Naive thymus-derived CD8-positive, alpha-beta T cell (primary cell): ENCODE results near the gene ATP9A. TPM values are rescaled to one million over a fixed set of nuclear protein-coding genes. Genes with fewer than 3 reads are reported as not detected.
"Not testable (repeated sequence)": the region's sequence is repeated elsewhere in the genome, so short reads cannot be mapped to it uniquely, and the experiment has no call there.

Experiments used
- ATAC-seq, 2 donors: fragments of 150-1000 bp; cut with Tn5 transposase in 1 of 2; sonication (Bioruptor Pico), chemical (Tn5 transposase) in 1 of 2; 1 replicate in 1 of 2; 2 replicates in 1 of 2; pipeline ENCODE4 v1.10.0; 2021; ENCODE audit warnings: mild to moderate bottlenecking in 2 of 2, moderate library complexity in 2 of 2
- POLR2A ChIA-PET: fragments of 350-600 bp; sonication (Branson Sonifier 250); formaldehyde crosslinking; loops from one replicate; lab custom pipeline; 2021; ENCODE audit warnings: antibody characterized with exemption; lab: Charles Lee
- DNase-seq, 10 donors: peaks; one replicate each; pipeline versions ENCODE4 v3.0.0 to v3.0.0-alpha.2; 2020 to 2022
- H3K27ac Mint-ChIP-seq, 10 donors: one replicate each; pipeline ENCODE4 v1.8.0; 2020 to 2022; ENCODE audit warnings: mild to moderate bottlenecking in 10 of 10, mixed read lengths in 10 of 10, moderate library complexity in 4 of 10, inconsistent platforms in 1 of 10
- H3K27me3 Mint-ChIP-seq, 5 donors: one replicate each; pipeline ENCODE4 v1.8.0; 2021 to 2022; ENCODE audit warnings: mixed read lengths in 5 of 5
- H3K36me3 Mint-ChIP-seq, 3 donors: one replicate each; pipeline ENCODE4 v1.8.0; 2020 to 2022; ENCODE audit warnings: mixed read lengths in 3 of 3, mild to moderate bottlenecking in 2 of 3, inconsistent platforms in 1 of 3
- H3K4me1 Mint-ChIP-seq, 4 donors: one replicate each; pipeline ENCODE4 v1.8.0; 2021 to 2022; ENCODE audit warnings: mixed read lengths in 4 of 4
- H3K4me3 Mint-ChIP-seq, 10 donors: one replicate each; pipeline ENCODE4 v1.8.0; 2020 to 2022; ENCODE audit warnings: mild to moderate bottlenecking in 10 of 10, mixed read lengths in 10 of 10, moderate library complexity in 6 of 10, inconsistent platforms in 1 of 10
- H3K9me3 Mint-ChIP-seq, 9 donors: one replicate each; pipeline ENCODE4 v1.8.0; 2020 to 2022; ENCODE audit warnings: mixed read lengths in 9 of 9, mild to moderate bottlenecking in 3 of 9, inconsistent platforms in 1 of 9, moderate library complexity in 1 of 9
- polyA plus RNA-seq, 3 donors: library from polyadenylated mRNA; unstranded; fragments of 300-500 nt; fragmentation: Illumina TruSeq; gene quantifications; one replicate each; pipeline ENCODE4 v1.2.3, GENCODE V29; 2021
- total RNA-seq, 8 experiments: library from RNA in 2 of 8; stranded (reverse) in 2 of 8; gene quantifications; one replicate each; pipeline ENCODE4 v1.2.3 and lab custom pipeline; 2021 to 2026

ATP9A gene
- total and polyA plus RNA-seq, 5 experiments from 2014 or later: 0.08 to 0.19 TPM; not detected in 3

GRCh38 chr20:51740308-51740707 lies 27.9 kb downstream of the ATP9A start:
- DNase-seq, H3K4me3 Mint-ChIP-seq, ATAC-seq, H3K9me3 Mint-ChIP-seq, H3K4me1 Mint-ChIP-seq, H3K27ac Mint-ChIP-seq, H3K27me3 Mint-ChIP-seq, POLR2A ChIA-PET, H3K36me3 Mint-ChIP-seq: not testable (repeated sequence)

- Mint-ChIP-seq H3K9me3 (no peaks in the 10 kb centered on the region), H3K27ac (no peak overlapping the region), H3K36me3 (no peaks in the 10 kb centered on the region), H3K4me1 (no peaks in the 10 kb centered on the region), H3K4me3 (no peak overlapping the region), H3K27me3 (peaks cover 0 to 6% (median 2%) of the 10 kb centered on the region in 5 donors)
- ATAC-seq: no peak
- DNase-seq: no peak
- POLR2A ChIA-PET: no interaction called here
Measured at GRCh38 chr20:51739722-51740249, 28.4 kb downstream of the ATP9A start.

GRCh38 chr20:51738877-51739447 lies 29.2 kb downstream of the ATP9A start:
- POLR2A ChIA-PET: no interaction called here
- Mint-ChIP-seq H3K27me3 (peaks cover 0 to 5% (median 0%) of the 10 kb centered on the region in 5 donors), H3K36me3 (no peaks in the 10 kb centered on the region), H3K9me3 (no peaks in the 10 kb centered on the region), H3K4me1 (no peaks in the 10 kb centered on the region), H3K4me3 (no peak overlapping the region), H3K27ac (no peak overlapping the region)
- no peak for DNase-seq
- ATAC-seq: no peak

GRCh38 chr20:51738261-51738660 lies 29.9 kb downstream of the ATP9A start:
- POLR2A ChIA-PET, H3K9me3 Mint-ChIP-seq, H3K36me3 Mint-ChIP-seq, H3K4me1 Mint-ChIP-seq, H3K4me3 Mint-ChIP-seq, DNase-seq, H3K27me3 Mint-ChIP-seq, H3K27ac Mint-ChIP-seq, ATAC-seq: not testable (repeated sequence)

GRCh38 chr20:51736947-51737346 lies 31.2 kb downstream of the ATP9A start:
- Mint-ChIP-seq H3K27ac (no peak overlapping the region), H3K27me3 (peaks cover 0 to 5% (median 0%) of the 10 kb centered on the region in 5 donors), H3K4me3 (no peak overlapping the region), H3K9me3 (no peaks in the 10 kb centered on the region), H3K4me1 (no peaks in the 10 kb centered on the region), H3K36me3 (no peaks in the 10 kb centered on the region)
- DNase-seq: no peak
- POLR2A ChIA-PET: no interaction called here
- ATAC-seq: no peak

- no peak overlapping the region for H3K4me3 Mint-ChIP-seq
- no peaks in the 10 kb centered on the region for H3K4me1 Mint-ChIP-seq
- H3K27me3 Mint-ChIP-seq: peaks cover 0 to 5% (median 0%) of the 10 kb centered on the region in 5 donors
- H3K36me3 Mint-ChIP-seq: no peaks in the 10 kb centered on the region
- ATAC-seq: no peak
- no peak overlapping the region for H3K27ac Mint-ChIP-seq
- POLR2A ChIA-PET: no interaction called here
- no peak for DNase-seq
- H3K9me3 Mint-ChIP-seq: no peaks in the 10 kb centered on the region
Measured at GRCh38 chr20:51735728-51736600, 32.2 kb downstream of the ATP9A start.

- POLR2A ChIA-PET: no interaction called here
- no peak for DNase-seq
- Mint-ChIP-seq H3K27me3 (peaks cover 0 to 5% (median 0%) of the 10 kb centered on the region in 5 donors), H3K27ac (no peak overlapping the region), H3K4me1 (no peaks in the 10 kb centered on the region), H3K36me3 (no peaks in the 10 kb centered on the region), H3K9me3 (no peaks in the 10 kb centered on the region), H3K4me3 (no peak overlapping the region)
- ATAC-seq: no peak
Measured at GRCh38 chr20:51734876-51735720, 33.1 kb downstream of the ATP9A start.

GRCh38 chr20:51733070-51733469 lies 35.1 kb downstream of the ATP9A start:
- POLR2A ChIA-PET: no interaction called here

GRCh38 chr20:51732096-51732791 lies 35.9 kb downstream of the ATP9A start:
- Mint-ChIP-seq H3K4me3 (no peak overlapping the region), H3K27me3 (peaks cover 0 to 5% (median 0%) of the 10 kb centered on the region in 5 donors), H3K9me3 (no peaks in the 10 kb centered on the region), H3K4me1 (no peaks in the 10 kb centered on the region), H3K36me3 (no peaks in the 10 kb centered on the region), H3K27ac (no peak overlapping the region)
- POLR2A ChIA-PET: no interaction called here
- ATAC-seq (no peak), DNase-seq (no peak)

More at GRCh38 chr20:51733070-51733469, 35.1 kb downstream of the ATP9A start:
- DNase-seq: no peak
- H3K9me3 Mint-ChIP-seq: no peaks in the 10 kb centered on the region
- no peak overlapping the region for H3K27ac Mint-ChIP-seq
- peaks cover 0 to 5% (median 0%) of the 10 kb centered on the region in 5 donors for H3K27me3 Mint-ChIP-seq
- no peaks in the 10 kb centered on the region for H3K4me1 Mint-ChIP-seq
- H3K4me3 Mint-ChIP-seq: no peak overlapping the region
- no peak for ATAC-seq
- H3K36me3 Mint-ChIP-seq: no peaks in the 10 kb centered on the region

GRCh38 chr20:51731731-51732095 lies 36.5 kb downstream of the ATP9A start:
- ATAC-seq (no peak), DNase-seq (no peak)
- Mint-ChIP-seq H3K4me3 (no peak overlapping the region), H3K4me1 (no peaks in the 10 kb centered on the region), H3K27me3 (peaks cover 0 to 5% (median 0%) of the 10 kb centered on the region in 5 donors), H3K9me3 (no peaks in the 10 kb centered on the region), H3K36me3 (no peaks in the 10 kb centered on the region), H3K27ac (no peak overlapping the region)
- POLR2A ChIA-PET: no interaction called here

- Mint-ChIP-seq H3K9me3 (no peaks in the 10 kb centered on the region), H3K27ac (no peak overlapping the region), H3K27me3 (peaks cover 0 to 5% (median 0%) of the 10 kb centered on the region in 5 donors), H3K36me3 (no peaks in the 10 kb centered on the region), H3K4me1 (no peaks in the 10 kb centered on the region), H3K4me3 (no peak overlapping the region)
- ATAC-seq (no peak), DNase-seq (no peak)
- POLR2A ChIA-PET: no interaction called here
Measured at GRCh38 chr20:51729771-51730170, 38.4 kb downstream of the ATP9A start.

GRCh38 chr20:51728737-51729136 lies 39.5 kb downstream of the ATP9A start:
- Mint-ChIP-seq H3K27me3 (peaks cover 0 to 5% (median 3%) of the 10 kb centered on the region in 5 donors), H3K36me3 (no peaks in the 10 kb centered on the region), H3K4me3 (no peak overlapping the region), H3K4me1 (no peaks in the 10 kb centered on the region), H3K27ac (no peak overlapping the region), H3K9me3 (no peaks in the 10 kb centered on the region)
- no peak for ATAC-seq
- POLR2A ChIA-PET: no interaction called here
- no peak for DNase-seq
